ENCODE measurements around the gene MGRN1.
A peak's percentile ranks its signal among the peaks of the same experiment; 100 is the strongest.

The MGRN1 gene

DNA sequence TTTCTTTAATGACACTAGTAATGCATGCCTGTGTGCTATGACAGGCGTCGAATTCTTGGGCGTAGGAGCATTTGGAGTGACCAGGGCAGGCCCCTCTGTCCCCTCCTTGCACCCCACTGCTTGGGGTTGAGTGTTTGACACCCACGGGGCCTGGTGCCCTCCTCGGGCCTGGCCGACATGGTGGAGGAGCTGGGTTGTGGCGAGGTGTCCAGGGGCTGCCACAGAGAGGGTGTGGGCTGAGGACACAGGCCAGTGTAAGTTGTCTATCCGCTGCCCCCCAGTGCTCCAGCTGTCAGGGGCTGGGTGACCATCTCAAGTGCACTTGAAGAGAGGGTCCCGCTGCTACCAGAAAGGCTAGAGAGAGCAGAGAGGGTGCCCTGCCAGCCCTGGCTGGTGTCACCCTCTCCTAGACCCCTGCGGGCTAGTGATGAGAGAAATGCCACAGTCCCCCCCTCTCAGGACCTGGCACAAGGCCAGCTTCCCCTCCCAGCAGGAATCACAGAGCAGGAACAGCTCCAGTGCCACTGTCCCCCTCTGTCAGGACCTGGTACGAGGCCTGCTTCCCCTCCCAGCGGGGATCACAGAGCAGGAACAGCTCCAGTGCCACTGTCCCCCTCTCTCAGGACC lies 30.5 kb downstream of the MGRN1 start:
- DNase-seq: no peak

DNA sequence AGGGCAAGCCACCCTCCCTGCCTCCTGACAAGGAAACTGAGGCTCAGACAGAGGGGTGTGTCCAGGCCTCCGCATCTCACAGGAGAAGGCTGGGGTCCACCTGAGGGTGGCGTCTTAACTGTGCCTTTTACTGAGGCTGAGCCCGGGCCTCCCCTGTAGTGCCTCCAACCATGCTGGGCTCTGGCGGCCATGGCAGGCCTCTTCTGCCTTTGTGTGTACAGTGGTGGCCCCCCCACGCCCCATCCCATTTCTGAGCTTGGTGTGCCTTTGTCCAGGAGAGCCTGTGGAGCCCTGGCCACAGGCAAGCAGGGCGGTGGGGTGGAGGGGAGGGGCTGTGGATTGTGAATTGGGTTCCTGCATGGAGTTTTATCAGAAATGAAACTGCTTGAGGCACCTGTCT lies 31.2 kb downstream of the MGRN1 start:
- no peak for DNase-seq

GRCh38 chr16:4656221-4656620 lies 31.6 kb downstream of the MGRN1 start:
- no peak for DNase-seq

DNA sequence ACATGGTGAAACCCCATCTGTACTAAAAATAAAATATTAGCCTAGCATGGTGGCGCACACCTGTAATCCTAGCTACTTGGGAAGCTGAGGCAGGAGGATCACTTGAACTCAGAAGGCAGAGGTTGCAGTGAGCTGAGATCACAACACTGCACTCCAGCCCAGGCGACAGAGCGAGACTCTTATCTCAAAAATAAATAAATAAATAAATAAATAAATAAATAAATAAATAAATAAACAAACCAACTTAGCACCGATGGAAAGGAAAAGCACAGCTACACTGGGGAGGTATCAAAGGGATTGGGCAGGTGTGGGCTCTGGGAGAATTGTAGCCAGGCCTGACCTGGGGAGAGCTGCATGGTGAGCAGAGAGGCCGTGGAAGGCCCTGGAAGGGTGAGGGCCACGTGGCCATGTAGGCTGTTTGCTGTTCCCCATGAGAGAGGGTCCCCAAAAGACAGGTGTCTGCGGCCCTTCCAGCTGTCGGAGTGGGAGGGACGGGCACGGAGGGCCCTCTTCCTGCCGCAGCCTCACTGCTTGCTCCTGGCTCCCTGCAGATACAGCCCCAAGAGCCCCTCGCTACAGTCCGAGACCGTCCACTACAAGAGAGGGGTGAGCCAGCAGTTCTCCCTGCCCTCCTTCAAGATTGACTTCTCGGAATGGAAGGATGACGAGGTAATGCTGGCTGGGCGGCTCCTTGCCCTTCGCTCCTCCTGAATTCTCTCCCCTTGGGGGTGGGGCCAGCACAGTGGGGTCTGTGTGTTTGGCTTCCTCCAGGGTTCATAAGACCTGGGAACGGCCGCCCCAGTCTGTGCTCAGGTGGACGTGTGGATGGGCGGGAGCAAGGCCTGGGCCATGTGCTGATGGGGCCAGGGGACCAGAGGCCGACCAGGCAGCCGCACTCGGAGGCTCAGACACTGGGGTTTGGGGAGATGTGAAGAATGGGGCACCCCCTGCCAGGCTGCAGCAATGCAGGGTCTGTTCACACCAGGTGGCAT lies 32.4 kb downstream of the MGRN1 start:
- DNase-seq: no peak

DNA sequence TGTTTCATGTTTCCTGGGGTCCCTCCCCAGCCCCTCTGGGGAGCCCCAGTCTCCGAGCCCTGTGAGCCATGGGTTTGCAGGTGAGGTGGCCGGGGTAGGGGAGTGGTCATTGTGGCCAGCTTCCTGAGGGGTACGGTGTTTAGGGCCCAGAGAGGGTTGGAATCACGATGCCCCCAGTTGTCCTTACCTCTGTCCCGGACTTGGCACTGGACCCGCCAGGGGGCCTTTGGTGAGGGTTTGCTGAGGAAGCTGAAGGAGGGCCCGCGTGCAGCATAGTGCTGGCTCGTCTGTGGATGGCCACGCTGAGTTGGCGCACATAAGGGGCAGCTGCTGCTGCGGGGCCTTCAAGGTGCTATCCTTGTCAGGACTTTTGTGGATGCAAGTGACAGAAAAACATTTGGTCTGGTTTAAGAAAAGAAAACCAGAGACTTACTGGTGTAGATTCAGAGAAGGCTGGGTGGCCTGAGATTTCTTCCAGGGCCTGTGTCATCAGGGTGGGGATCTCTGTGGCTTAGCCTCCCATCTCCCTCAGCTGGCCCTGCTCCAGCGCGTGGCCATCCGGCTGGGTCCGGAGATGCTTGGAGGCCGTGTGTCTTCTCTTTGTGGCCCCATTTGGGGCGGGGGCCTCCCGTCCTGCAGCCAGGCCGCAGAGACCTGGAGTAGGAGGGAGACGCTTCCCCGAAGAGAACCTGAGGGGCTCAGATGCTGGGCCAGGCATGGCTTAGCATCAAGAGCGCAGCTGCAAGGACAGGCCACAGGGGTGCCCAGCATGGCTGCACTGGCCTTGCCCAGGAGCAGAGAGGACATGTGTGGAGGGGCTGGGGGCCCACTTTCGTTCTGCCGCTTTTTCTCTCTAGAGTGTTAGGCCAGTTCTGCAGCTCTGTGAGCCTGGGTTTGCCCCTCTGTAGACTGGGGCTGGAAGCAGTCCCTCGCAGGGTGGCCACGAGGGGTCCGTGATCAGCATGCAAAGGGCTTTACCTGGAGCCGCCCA lies 35.0 kb downstream of the MGRN1 start:
- DNase-seq: no peak

- DNase-seq: peak; percentile 84
Observed at GRCh38 chr16:4660454-4661007, 35.9 kb downstream of the MGRN1 start.

DNA sequence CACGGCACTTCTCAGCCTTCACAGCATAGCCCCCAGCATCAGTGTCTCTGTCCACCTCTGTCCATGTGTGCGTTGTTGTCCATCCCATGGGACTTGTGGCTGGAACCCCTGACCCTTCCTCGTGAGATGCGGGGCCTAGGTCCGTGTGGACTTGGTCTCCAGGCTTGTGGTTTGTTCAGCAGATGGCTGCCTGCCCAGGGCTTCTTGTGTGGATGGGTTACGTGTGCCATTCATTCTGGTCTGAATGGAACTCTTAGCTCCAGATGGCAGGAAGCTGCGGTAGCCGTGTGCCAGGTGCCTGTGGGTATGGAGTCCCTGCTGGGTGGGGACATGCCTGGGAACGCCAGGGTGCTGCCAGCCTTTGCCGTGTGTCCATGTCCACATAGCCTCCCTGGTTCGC lies 37.0 kb downstream of the MGRN1 start:
- no peak for DNase-seq

DNA sequence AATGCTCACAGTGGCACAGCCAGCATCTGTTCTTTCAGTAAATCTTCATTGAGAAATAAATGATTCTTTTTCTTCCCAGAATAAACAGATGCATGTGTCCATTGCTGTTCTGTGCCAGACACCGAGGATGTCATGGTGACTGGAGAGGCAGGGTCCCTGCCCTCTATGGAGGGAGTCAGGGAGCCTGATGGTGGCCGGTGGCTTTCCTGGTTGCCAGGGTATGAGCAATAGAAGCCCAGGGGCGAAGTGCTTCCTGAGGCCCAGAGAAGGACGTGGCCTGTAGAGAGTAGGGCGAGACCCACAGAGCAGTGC lies 38.8 kb downstream of the MGRN1 start:
- DNase-seq: no peak

- DNase-seq: no peak
Observed at GRCh38 chr16:4663777-4664465, 39.3 kb downstream of the MGRN1 start.

DNA sequence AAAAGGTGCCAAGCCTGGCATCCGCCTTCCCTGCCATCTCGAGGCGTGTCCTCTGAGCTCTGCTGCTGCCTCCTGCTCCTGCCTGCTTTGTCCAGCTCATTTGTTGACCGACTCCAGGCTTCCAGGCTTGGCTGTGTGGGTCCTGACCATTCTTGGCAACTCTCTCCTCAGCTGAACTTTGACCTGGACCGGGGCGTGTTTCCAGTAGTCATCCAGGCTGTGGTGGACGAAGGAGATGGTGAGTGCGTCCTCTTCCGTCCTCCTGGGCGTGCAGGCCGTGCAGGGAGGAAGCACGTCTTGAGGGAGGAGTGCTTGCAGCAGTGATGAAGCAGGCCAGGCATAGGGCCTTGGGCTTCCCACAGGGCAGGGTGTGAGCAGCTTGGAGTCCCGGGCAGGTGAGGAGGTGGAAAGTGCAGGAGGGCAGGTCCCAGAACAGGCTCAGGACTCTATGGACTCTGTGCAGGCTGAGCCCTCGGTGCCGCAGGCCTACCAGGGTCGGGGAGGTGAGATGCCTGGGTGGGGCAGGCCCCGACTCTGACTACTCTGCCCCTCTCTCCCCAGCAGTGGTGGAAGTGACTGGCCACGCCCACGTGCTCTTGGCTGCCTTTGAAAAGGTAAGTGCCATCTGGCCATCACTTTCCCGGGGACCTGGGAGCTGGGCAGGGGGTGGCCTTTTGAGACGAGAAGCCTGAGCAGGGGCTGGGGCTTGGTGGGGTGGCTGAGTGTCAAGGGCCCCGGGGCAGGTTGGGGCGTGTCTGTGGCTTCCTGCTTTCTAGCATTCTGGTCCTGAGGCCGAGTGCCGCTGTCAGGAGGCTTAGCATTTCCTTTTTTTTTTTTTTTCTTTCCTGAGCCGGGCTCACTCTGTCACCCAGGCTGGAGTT lies 40.2 kb downstream of the MGRN1 start:
- peak; percentile 67 for DNase-seq

GRCh38 chr16:4666537-4667202 lies 42.0 kb downstream of the MGRN1 start:
- DNase-seq: no peak

- DNase-seq: no peak
Observed at GRCh38 chr16:4667203-4667963, 42.8 kb downstream of the MGRN1 start.

DNA sequence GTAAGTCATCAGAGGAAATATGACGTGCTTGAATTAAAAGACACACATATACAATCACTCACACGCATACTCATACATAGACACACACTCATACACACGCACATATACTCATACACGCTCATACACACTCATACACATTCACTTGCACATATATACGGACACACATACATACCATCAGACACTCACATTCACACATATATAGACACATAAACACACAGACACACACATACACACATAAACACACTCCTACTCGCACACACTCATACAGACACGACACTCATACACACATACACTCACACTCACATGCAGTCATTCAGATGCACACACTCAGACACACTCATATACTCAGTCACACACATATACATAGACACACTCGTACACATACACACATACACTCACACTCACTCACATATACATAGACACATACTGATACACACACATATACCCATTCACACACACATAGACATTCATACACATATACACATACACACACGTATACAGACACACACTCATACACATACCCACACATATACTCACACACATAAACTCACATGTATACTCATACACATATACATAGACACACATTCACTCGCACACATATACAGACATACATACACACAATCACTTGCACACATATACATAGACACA lies 43.8 kb downstream of the MGRN1 start:
- DNase-seq: no peak

DNA sequence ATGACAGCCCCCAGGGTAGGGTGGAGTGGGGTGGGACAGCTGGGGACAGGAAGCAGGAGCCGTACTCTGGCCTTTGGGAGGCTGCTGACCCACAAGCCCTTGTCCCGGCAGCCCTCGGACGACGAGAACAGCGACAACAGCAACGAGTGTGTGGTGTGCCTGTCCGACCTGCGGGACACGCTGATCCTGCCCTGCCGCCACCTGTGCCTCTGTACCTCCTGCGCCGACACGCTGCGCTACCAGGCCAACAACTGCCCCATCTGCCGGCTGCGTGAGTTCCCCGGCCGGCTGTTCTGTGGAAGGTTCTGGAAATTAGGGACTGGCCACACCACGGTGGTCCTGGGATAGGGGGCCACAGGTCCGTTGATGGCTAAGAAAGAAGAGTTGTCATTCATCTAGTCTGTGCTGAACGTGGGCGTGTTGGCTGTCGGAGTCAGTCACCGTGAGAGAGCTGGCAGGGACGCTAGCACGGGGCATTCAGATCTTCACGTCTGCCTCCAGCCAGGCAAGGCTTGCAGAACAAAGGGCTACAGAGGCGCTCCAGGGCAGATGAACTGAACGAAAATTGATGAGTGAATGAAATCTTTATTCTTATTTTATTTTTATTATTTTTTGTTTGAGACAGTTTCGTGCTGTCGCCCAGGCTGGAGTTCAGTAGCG lies 48.9 kb downstream of the MGRN1 start:
- DNase-seq: no peak

- DNase-seq: no peak
Observed at GRCh38 chr16:4674926-4675530, 50.4 kb downstream of the MGRN1 start.

- peak; percentile 81 for DNase-seq
Observed at GRCh38 chr16:4675864-4676786, 51.5 kb downstream of the MGRN1 start.

- DNase-seq: no peak
Observed at GRCh38 chr16:4676831-4677230, 52.2 kb downstream of the MGRN1 start.

All from activated CD4-positive, alpha-beta T cell treated with anti-CD3 and anti-CD28 coated beads for 48 hours (primary cell).